ENCODE results near the gene RYR1. TPM values are rescaled to one million over a fixed set of nuclear protein-coding genes. Genes with fewer than 3 reads are reported as not detected.

RYR1 gene
- total RNA-seq, 1 experiment from 2014 or later: 4.1 TPM

- Histone ChIP-seq H3K27ac (ENCODE audit: low read depth, low read length) (peak overlapping the region; percentile 66), H3K27me3 (ENCODE audit: insufficient read depth, low read length) (no peaks in the 10 kb centered on the region), H3K9me3 (ENCODE audit: control insufficient read depth in 1 of 2, insufficient read depth in 1 of 2, low read depth in 1 of 2, low read length in 2 of 2) (no peaks in the 10 kb centered on the region), H4K20me1 (ENCODE audit: insufficient read depth) (no peaks in the 10 kb centered on the region), H3K36me3 (ENCODE audit: control insufficient read depth in 1 of 2, insufficient read depth in 2 of 2, low read length in 2 of 2) (no peaks in the 10 kb centered on the region), H3K79me2 (ENCODE audit: insufficient read depth, low read length) (no peaks in the 10 kb centered on the region), H3K9me2 (ENCODE audit: insufficient read depth) (no peaks in the 10 kb centered on the region), H2AFZ (ENCODE audit: low read depth, low read length, poor library complexity, severe bottlenecking) (no peak overlapping the region), H3K4me3 (replicated peaks in 1 of 2; ENCODE audit: low read depth in 1 of 2, low read length in 2 of 2) (peak overlapping the region; percentile 54 to 68), H3K4me1 (ENCODE audit: control insufficient read depth in 1 of 2, insufficient read depth in 2 of 2, low read length in 2 of 2) (peaks cover 0 to 12% of the 10 kb centered on the region in 2 experiments; a peak in 1 of 4 replicates), H3K9ac (ENCODE audit: low read length) (peak overlapping the region; percentile 67), H3K4me2 (ENCODE audit: low read length) (peak overlapping the region; percentile 86)
- CTCF ChIA-PET: no interaction called here
- TF ChIP-seq CTCF (IDR thresholded peaks at IDR 0.05 in 2 of 3, conservative IDR thresholded peaks at IDR 0.05 in 1 of 3; ENCODE audit: borderline replicate concordance in 1 of 3, insufficient read depth in 1 of 3, low read depth in 2 of 3, low read length in 2 of 3) (no peak), ZNF274 (IDR thresholded peaks at IDR 0.05; ENCODE audit: low read depth, low read length) (no peak), ZFX (IDR thresholded peaks at IDR 0.05) (no peak), ELF1 (IDR thresholded peaks at IDR 0.05; ENCODE audit: borderline replicate concordance, low read depth) (no peak), RAD21 (IDR thresholded peaks at IDR 0.05; ENCODE audit: low read depth) (no peak), CBX3 (IDR thresholded peaks at IDR 0.05; ENCODE audit: low read depth) (no peak), TCF7L2 (IDR thresholded peaks at IDR 0.05; ENCODE audit: borderline replicate concordance, extremely low read depth, insufficient read depth, insufficient read length) (no peak)
- POLR2A ChIA-PET: no interaction called here
- RAD21 ChIA-PET (ENCODE audit: low non-redundant PET in 1 of 2, low total read pairs in 2 of 2, uncharacterized antibody in 2 of 2, unreplicated experiment in 2 of 2): no interaction called here
- intact Hi-C loops (cut with micrococcal nuclease): no loop called here
- DNase-seq (ENCODE audit: low read depth, low spot score) (no peak), ATAC-seq (no peak)
- BruUV-seq (replicated peaks): no TSS peak
Measured at GRCh38 chr19:38496116-38496515, 62.6 kb downstream of the RYR1 start.

Data from HCT116 (cell line).